Caco-2 (cell line): ENCODE measurements around the gene PDE10A. TPM values are rescaled to one million over a fixed set of nuclear protein-coding genes. Genes with fewer than 3 reads are reported as not detected.

Experiments used
- BruUV-seq: library from RNA; stranded (reverse); fragments of 400-500 nt; replicated peaks from 2 replicates; lab custom pipeline; 2021; lab: Mats Ljungman, UMichigan
- CTCF ChIA-PET: fragments of 300-600 bp; sonication (Branson Sonifier 250); formaldehyde crosslinking; loops from one replicate; lab custom pipeline; 2022; ENCODE audit warnings: antibody characterized with exemption; lab: Charles Lee
- POLR2A ChIA-PET: fragments of 300-600 bp; sonication (Branson Sonifier 250); formaldehyde crosslinking; loops from one replicate; lab custom pipeline; 2022; ENCODE audit warnings: antibody characterized with exemption; lab: Charles Lee
- DNase-seq, 2 experiments: peaks; one replicate each; pipeline versions ENCODE4 v3.0.0 to v3.0.0-alpha.2; 2020 to 2022
- H3K27me3 ChIP-seq: replicated peaks from 2 replicates; pipeline ENCODE4 v1.6.0; 2011; ENCODE audit warnings: low read length; ENCODE audit not compliant: control insufficient read depth, insufficient read depth
- H3K36me3 ChIP-seq: 2 replicates; pipeline ENCODE4 v1.5.1; 2011; ENCODE audit warnings: low read length; ENCODE audit not compliant: control insufficient read depth, insufficient read depth
- H3K4me1 ChIP-seq: fragments of 250-450 bp; sonication (Bioruptor Pico); 2 replicates; pipeline ENCODE4 v1.5.1; 2020; ENCODE audit warnings: mild to moderate bottlenecking
- H3K4me3 ChIP-seq: 2 replicates; pipeline ENCODE4 v1.5.1; 2011; ENCODE audit warnings: low read depth, mild to moderate bottlenecking, control low read depth, low read length
- H3K9me3 ChIP-seq: fragments of 250-450 bp; sonication (Bioruptor Pico); 2 replicates; pipeline ENCODE4 v1.5.1; 2020; ENCODE audit warnings: mild to moderate bottlenecking, moderate library complexity
- H3K27ac Mint-ChIP-seq: one replicate; pipeline ENCODE4 v1.8.0; 2022; ENCODE audit warnings: mixed read lengths; ENCODE audit not compliant: unreplicated experiment
- H3K27me3 Mint-ChIP-seq: one replicate; pipeline ENCODE4 v1.8.0; 2022; ENCODE audit warnings: mixed read lengths; ENCODE audit not compliant: insufficient read depth, unreplicated experiment
- H3K36me3 Mint-ChIP-seq: one replicate; pipeline ENCODE4 v1.8.0; 2022; ENCODE audit warnings: mild to moderate bottlenecking, mixed read lengths; ENCODE audit not compliant: insufficient read depth, unreplicated experiment
- H3K4me1 Mint-ChIP-seq: one replicate; pipeline ENCODE4 v1.8.0; 2022; ENCODE audit warnings: low read depth, mixed read lengths; ENCODE audit not compliant: unreplicated experiment
- H3K4me3 Mint-ChIP-seq: one replicate; pipeline ENCODE4 v1.8.0; 2022; ENCODE audit warnings: mild to moderate bottlenecking, moderate library complexity, mixed read lengths; ENCODE audit not compliant: unreplicated experiment
- H3K9me3 Mint-ChIP-seq: one replicate; pipeline ENCODE4 v1.8.0; 2022; ENCODE audit warnings: mixed read lengths; ENCODE audit not compliant: unreplicated experiment
- CTCF ChIP-seq, 2 experiments: fragments of 200-600 bp in 1 of 2; IDR thresholded peaks; 1 replicate in 1 of 2; 2 replicates in 1 of 2; pipeline versions ENCODE4 v1.5.1 to v1.8.0; 2011 to 2022; ENCODE audit warnings: antibody characterized with exemption in 1 of 2, control low read depth in 1 of 2, inconsistent platforms in 1 of 2, low read depth in 1 of 2, low read length in 1 of 2, mild to moderate bottlenecking in 1 of 2, moderate library complexity in 1 of 2; ENCODE audit not compliant: insufficient read depth in 1 of 2, severe bottlenecking in 1 of 2, unreplicated experiment in 1 of 2
- intact Hi-C: fragments of 100-400 bp; cut with micrococcal nuclease; formaldehyde crosslinking; loops from one replicate; pipeline ENCODE4 v1.10.0; 2022; ENCODE audit not compliant: unreplicated experiment
- total RNA-seq: library from RNA; stranded (reverse); gene quantifications from 2 replicates; pipeline ENCODE4 v1.2.3, GENCODE V29; 2022

Gene PDE10A
- total RNA-seq, 1 experiment from 2014 or later = 3.4 TPM

- Histone ChIP-seq H3K4me3 (no peak overlapping the region), H3K27me3 (no peaks in the 10 kb centered on the region), H3K36me3 (no peaks in the 10 kb centered on the region), H3K4me1 (no peaks in the 10 kb centered on the region), H3K9me3 (peaks cover 8% of the 10 kb centered on the region; the same call in 1 of the 2 replicates)
- ChIA-PET CTCF (no interaction called here), POLR2A (no interaction called here)
- intact Hi-C loops = loop anchor here (10.0 kb wide), 1 partner anchor 188 kb away; no protein-coding TSS in a partner anchor
- Mint-ChIP-seq H3K27me3 (no peaks in the 10 kb centered on the region), H3K27ac (no peak overlapping the region), H3K9me3 (peaks cover 8% of the 10 kb centered on the region), H3K4me3 (no peak overlapping the region), H3K4me1 (no peaks in the 10 kb centered on the region), H3K36me3 (no peaks in the 10 kb centered on the region)
- no peak for TF ChIP-seq CTCF (IDR thresholded peaks at IDR 0.05; ENCODE audit: insufficient read depth in 1 of 2, low read depth in 1 of 2, low read length in 1 of 2, severe bottlenecking in 1 of 2, unreplicated experiment in 1 of 2)
- no peak for DNase-seq
- BruUV-seq = no TSS peak
Observed at GRCh38 chr6:165447141-165447540, 215.9 kb downstream of the PDE10A start.

GRCh38 chr6:165446331-165446730 is 216.7 kb downstream of the PDE10A start:
- Mint-ChIP-seq H3K4me1 (no peaks in the 10 kb centered on the region), H3K9me3 (peaks cover 8% of the 10 kb centered on the region), H3K36me3 (no peaks in the 10 kb centered on the region), H3K27me3 (no peaks in the 10 kb centered on the region), H3K27ac (no peak overlapping the region), H3K4me3 (no peak overlapping the region)
- ChIA-PET POLR2A (no interaction called here), CTCF (no interaction called here)
- H3K27me3 ChIP-seq = no peaks in the 10 kb centered on the region
- no peaks in the 10 kb centered on the region for H3K4me1 ChIP-seq
- BruUV-seq = no TSS peak
- intact Hi-C loops = loop anchor here (10.0 kb wide), 1 partner anchor 188 kb away; no protein-coding TSS in a partner anchor
- peaks cover 8% of the 10 kb centered on the region; the same call in 1 of the 2 replicates for H3K9me3 ChIP-seq
- TF ChIP-seq CTCF (IDR thresholded peaks at IDR 0.05; ENCODE audit: insufficient read depth in 1 of 2, low read depth in 1 of 2, low read length in 1 of 2, severe bottlenecking in 1 of 2, unreplicated experiment in 1 of 2) = no peak
- no peak for DNase-seq
- H3K4me3 ChIP-seq = no peak overlapping the region
- H3K36me3 ChIP-seq = no peaks in the 10 kb centered on the region

- no peak overlapping the region for H3K27ac Mint-ChIP-seq
- H3K4me1 Mint-ChIP-seq = no peaks in the 10 kb centered on the region
- peaks cover 8% of the 10 kb centered on the region; the same call in 1 of the 2 replicates for H3K9me3 ChIP-seq
- H3K4me3 ChIP-seq = no peak overlapping the region
- no peaks in the 10 kb centered on the region for H3K4me1 ChIP-seq
- peaks cover 8% of the 10 kb centered on the region for H3K9me3 Mint-ChIP-seq
- DNase-seq = no peak
- H3K4me3 Mint-ChIP-seq = no peak overlapping the region
- H3K36me3 Mint-ChIP-seq = no peaks in the 10 kb centered on the region
- no peaks in the 10 kb centered on the region for H3K27me3 ChIP-seq
- ChIA-PET POLR2A (no interaction called here), CTCF (no interaction called here)
- TF ChIP-seq CTCF (IDR thresholded peaks at IDR 0.05; ENCODE audit: insufficient read depth in 1 of 2, low read depth in 1 of 2, low read length in 1 of 2, severe bottlenecking in 1 of 2, unreplicated experiment in 1 of 2) = no peak
- H3K27me3 Mint-ChIP-seq = no peaks in the 10 kb centered on the region
- H3K36me3 ChIP-seq = no peaks in the 10 kb centered on the region
- intact Hi-C loops = loop anchor here (5.0 to 10.0 kb wide), 3 partner anchors 191 to 284 kb away; partner anchors contain the start of gene PDE10A
- no TSS peak for BruUV-seq
Observed at GRCh38 chr6:165443462-165443861, 219.6 kb downstream of the PDE10A start.
